ENCODE results near the gene SEC11C. TPM values are rescaled to one million over a fixed set of nuclear protein-coding genes. Genes with fewer than 3 reads are reported as not detected.

SEC11C gene
- total RNA-seq, 1 experiment from 2014 or later = 106 TPM

- BruUV-seq (replicated peaks) = no TSS peak
- no peaks in the 10 kb centered on the region for H3K4me1 Mint-ChIP-seq (ENCODE audit: low read depth, unreplicated experiment)
- H3K4me3 Mint-ChIP-seq (ENCODE audit: low read depth, unreplicated experiment) = no peak overlapping the region
- no peaks in the 10 kb centered on the region for H3K36me3 Mint-ChIP-seq (ENCODE audit: insufficient read depth, unreplicated experiment)
- intact Hi-C loops (cut with micrococcal nuclease; ENCODE audit: unreplicated experiment) = no loop called here
- no peak for DNase-seq
- H3K27ac Mint-ChIP-seq (ENCODE audit: unreplicated experiment) = no peak overlapping the region
- TF ChIP-seq CTCF (IDR thresholded peaks at IDR 0.05; ENCODE audit: unreplicated experiment) = no peak
- CTCF ChIA-PET = interaction anchor here (1.1 kb wide), 1 partner anchor 12 kb away, joined by 3 read pairs; no protein-coding TSS in a partner anchor
- H3K9me3 Mint-ChIP-seq (ENCODE audit: low read depth, unreplicated experiment) = no peaks in the 10 kb centered on the region
- H3K27me3 Mint-ChIP-seq (ENCODE audit: unreplicated experiment) = peaks cover 100% of the 10 kb centered on the region
These were observed 43.4 kb upstream of the SEC11C start for GRCh38 chr18:59096098-59096789.

GRCh38 chr18:59101830-59102414, 37.8 kb upstream of the SEC11C start:
- no TSS peak for BruUV-seq (replicated peaks)
- H3K27ac Mint-ChIP-seq (ENCODE audit: unreplicated experiment) = no peak overlapping the region
- no peaks in the 10 kb centered on the region for H3K9me3 Mint-ChIP-seq (ENCODE audit: low read depth, unreplicated experiment)
- no peak overlapping the region for H3K4me3 Mint-ChIP-seq (ENCODE audit: low read depth, unreplicated experiment)
- H3K27me3 Mint-ChIP-seq (ENCODE audit: unreplicated experiment) = peaks cover 100% of the 10 kb centered on the region
- CTCF ChIA-PET = interaction anchor here (0.6 kb wide), 1 partner anchor 596 kb away, joined by 4 read pairs; no protein-coding TSS in a partner anchor
- no peak for TF ChIP-seq CTCF (IDR thresholded peaks at IDR 0.05; ENCODE audit: unreplicated experiment)
- no peaks in the 10 kb centered on the region for H3K4me1 Mint-ChIP-seq (ENCODE audit: low read depth, unreplicated experiment)
- intact Hi-C loops (cut with micrococcal nuclease; ENCODE audit: unreplicated experiment) = no loop called here
- no peak for DNase-seq
- no peaks in the 10 kb centered on the region for H3K36me3 Mint-ChIP-seq (ENCODE audit: insufficient read depth, unreplicated experiment)

- no TSS peak for BruUV-seq (replicated peaks)
- intact Hi-C loops (cut with micrococcal nuclease; ENCODE audit: unreplicated experiment) = no loop called here
- no peak overlapping the region for H3K4me3 Mint-ChIP-seq (ENCODE audit: low read depth, unreplicated experiment)
- no peaks in the 10 kb centered on the region for H3K36me3 Mint-ChIP-seq (ENCODE audit: insufficient read depth, unreplicated experiment)
- H3K9me3 Mint-ChIP-seq (ENCODE audit: low read depth, unreplicated experiment) = no peaks in the 10 kb centered on the region
- no peak overlapping the region for H3K27ac Mint-ChIP-seq (ENCODE audit: unreplicated experiment)
- no peaks in the 10 kb centered on the region for H3K4me1 Mint-ChIP-seq (ENCODE audit: low read depth, unreplicated experiment)
- CTCF ChIA-PET = no interaction called here
- DNase-seq = no peak
- H3K27me3 Mint-ChIP-seq (ENCODE audit: unreplicated experiment) = peaks cover 98% of the 10 kb centered on the region
- no peak for TF ChIP-seq CTCF (IDR thresholded peaks at IDR 0.05; ENCODE audit: unreplicated experiment)
These were observed 30.3 kb upstream of the SEC11C start for GRCh38 chr18:59109375-59109774.

GRCh38 chr18:59114160-59114559, 25.5 kb upstream of the SEC11C start:
- no peak for TF ChIP-seq CTCF (IDR thresholded peaks at IDR 0.05; ENCODE audit: unreplicated experiment)
- intact Hi-C loops (cut with micrococcal nuclease; ENCODE audit: unreplicated experiment) = no loop called here
- no peak overlapping the region for H3K27ac Mint-ChIP-seq (ENCODE audit: unreplicated experiment)
- no peak overlapping the region for H3K4me3 Mint-ChIP-seq (ENCODE audit: low read depth, unreplicated experiment)
- no peak for DNase-seq
- no peaks in the 10 kb centered on the region for H3K36me3 Mint-ChIP-seq (ENCODE audit: insufficient read depth, unreplicated experiment)
- no TSS peak for BruUV-seq (replicated peaks)
- no peaks in the 10 kb centered on the region for H3K9me3 Mint-ChIP-seq (ENCODE audit: low read depth, unreplicated experiment)
- H3K4me1 Mint-ChIP-seq (ENCODE audit: low read depth, unreplicated experiment) = no peaks in the 10 kb centered on the region
- CTCF ChIA-PET = no interaction called here
- peaks cover 74% of the 10 kb centered on the region for H3K27me3 Mint-ChIP-seq (ENCODE audit: unreplicated experiment)
